ENCODE data around the gene ATP2C2.
"Not testable (repeated sequence)": the region's sequence is repeated elsewhere in the genome, so short reads cannot be mapped to it uniquely, and the experiment has no call there.

The ATP2C2 gene

GRCh38 chr16:84425696-84426095 lies 57.4 kb downstream of the ATP2C2 start:
- DNase-seq = no peak

GRCh38 chr16:84426804-84427203 lies 58.5 kb downstream of the ATP2C2 start:
- DNase-seq = no peak

GRCh38 chr16:84427553-84427952 lies 59.2 kb downstream of the ATP2C2 start:
- DNase-seq = no peak

- no peak for DNase-seq
Measured at GRCh38 chr16:84430860-84431259, 62.5 kb downstream of the ATP2C2 start.

GRCh38 chr16:84434800-84435199 lies 66.5 kb downstream of the ATP2C2 start:
- no peak for DNase-seq

GRCh38 chr16:84436196-84436595 lies 67.9 kb downstream of the ATP2C2 start:
- no peak for DNase-seq

GRCh38 chr16:84438971-84439696 lies 70.8 kb downstream of the ATP2C2 start:
- DNase-seq = no peak

- DNase-seq = no peak
Measured at GRCh38 chr16:84442416-84443145, 74.2 kb downstream of the ATP2C2 start.

GRCh38 chr16:84443166-84443802 lies 74.9 kb downstream of the ATP2C2 start:
- DNase-seq = no peak

- no peak for DNase-seq
Measured at GRCh38 chr16:84444476-84444875, 76.1 kb downstream of the ATP2C2 start.

- DNase-seq = no peak
Measured at GRCh38 chr16:84446084-84446483, 77.7 kb downstream of the ATP2C2 start.

GRCh38 chr16:84446596-84447392 lies 78.5 kb downstream of the ATP2C2 start:
- DNase-seq = no peak

GRCh38 chr16:84448444-84448843 lies 80.1 kb downstream of the ATP2C2 start:
- DNase-seq = no peak

GRCh38 chr16:84449156-84450140 lies 81.1 kb downstream of the ATP2C2 start:
- no peak for DNase-seq

GRCh38 chr16:84450176-84450865 lies 82.0 kb downstream of the ATP2C2 start:
- DNase-seq = no peak

GRCh38 chr16:84451010-84451676 lies 82.8 kb downstream of the ATP2C2 start:
- DNase-seq = not testable (repeated sequence)

GRCh38 chr16:84451781-84452180 lies 83.4 kb downstream of the ATP2C2 start:
- no peak for DNase-seq

- DNase-seq = no peak
Measured at GRCh38 chr16:84453061-84453752, 84.9 kb downstream of the ATP2C2 start.

- DNase-seq = no peak
Measured at GRCh38 chr16:84454611-84455010, 86.3 kb downstream of the ATP2C2 start.

GRCh38 chr16:84455031-84455430 lies 86.7 kb downstream of the ATP2C2 start:
- no peak for DNase-seq
